ENCODE data around the gene MAGEA2B. TPM values are rescaled to one million over a fixed set of nuclear protein-coding genes. Genes with fewer than 3 reads are reported as not detected.
"Not testable (repeated sequence)": the region's sequence is repeated elsewhere in the genome, so short reads cannot be mapped to it uniquely, and the experiment has no call there.

The MAGEA2B gene
- total and polyA plus RNA-seq, 2 experiments from 2014 or later: not detected

DNA sequence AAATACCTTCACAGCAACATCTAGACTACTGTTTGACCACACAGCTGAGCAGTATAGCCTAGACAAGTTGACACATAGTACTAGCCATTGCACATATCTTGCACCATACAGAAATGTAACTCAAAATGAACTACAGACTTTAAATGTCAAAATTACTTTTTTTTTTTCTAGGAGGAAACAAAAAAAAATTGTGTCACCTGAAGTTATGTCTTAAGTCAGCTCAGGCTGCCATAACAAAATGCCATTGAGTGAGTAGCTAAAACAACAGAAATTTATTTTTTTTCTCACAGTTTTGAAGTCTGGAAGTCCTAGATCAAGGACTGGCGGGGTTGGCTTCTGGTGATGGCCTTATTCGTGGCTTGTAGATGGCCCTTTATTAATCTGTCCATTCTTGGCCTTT, 5.3 kb upstream of the MAGEA2B start, which contains the start of gene CSAG2:
TSS of gene CSAG2 (minus strand) at position 101 of the 400 bp plus-strand sequence. CDS start 161 bp downstream, outside the sequence.
- not testable (repeated sequence) for H3K36me3 ChIP-seq (replicated peaks; ENCODE audit: insufficient read depth, low read depth); H4K20me1 ChIP-seq (ENCODE audit: insufficient read depth, poor library complexity, severe bottlenecking); H3K4me2 ChIP-seq; H3K27me3 ChIP-seq; H3K79me2 ChIP-seq; H3K9me2 ChIP-seq (replicated peaks; ENCODE audit: insufficient read depth); H3K4me1 ChIP-seq (ENCODE audit: insufficient read depth); H2AFZ ChIP-seq; H3K4me3 ChIP-seq; H3K27ac ChIP-seq; H3K9me3 ChIP-seq (ENCODE audit: low read depth); DNase-seq (ENCODE audit: low spot score)
- WGBS (ENCODE audit: low lambda C conversion rate, missing lambda C conversion rate): no CpG with 5 or more reads among the region's 2 CpGs

DNA sequence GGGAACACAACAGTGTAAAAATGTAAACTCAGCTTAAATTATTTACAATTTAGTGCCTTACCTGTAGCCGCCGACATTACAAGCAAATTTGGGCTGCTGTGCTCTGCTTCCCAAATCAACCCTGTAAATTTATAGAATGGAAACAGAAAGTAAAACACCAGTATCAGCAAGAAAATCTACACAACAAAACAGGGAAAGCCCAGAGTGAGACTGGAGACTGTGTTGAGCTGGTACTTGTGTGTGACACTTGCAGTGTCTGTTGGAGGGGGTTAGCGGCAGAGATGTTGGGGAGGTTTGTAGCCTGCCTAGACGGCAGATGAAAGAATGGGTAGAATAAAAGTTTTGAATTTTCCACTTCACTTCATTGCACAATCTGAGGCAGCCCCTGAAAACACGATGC, 1.2 kb upstream of the MAGEA2B start:
- H3K27me3 ChIP-seq; H3K36me3 ChIP-seq (replicated peaks; ENCODE audit: insufficient read depth, low read depth); H4K20me1 ChIP-seq (ENCODE audit: insufficient read depth, poor library complexity, severe bottlenecking); H3K79me2 ChIP-seq; DNase-seq (ENCODE audit: low spot score); H2AFZ ChIP-seq; H3K27ac ChIP-seq; H3K9me3 ChIP-seq (ENCODE audit: low read depth); H3K4me2 ChIP-seq; H3K9me2 ChIP-seq (replicated peaks; ENCODE audit: insufficient read depth); H3K4me1 ChIP-seq (ENCODE audit: insufficient read depth); H3K4me3 ChIP-seq: not testable (repeated sequence)
- WGBS (ENCODE audit: low lambda C conversion rate, missing lambda C conversion rate): no CpG with 5 or more reads among the region's 5 CpGs

DNA sequence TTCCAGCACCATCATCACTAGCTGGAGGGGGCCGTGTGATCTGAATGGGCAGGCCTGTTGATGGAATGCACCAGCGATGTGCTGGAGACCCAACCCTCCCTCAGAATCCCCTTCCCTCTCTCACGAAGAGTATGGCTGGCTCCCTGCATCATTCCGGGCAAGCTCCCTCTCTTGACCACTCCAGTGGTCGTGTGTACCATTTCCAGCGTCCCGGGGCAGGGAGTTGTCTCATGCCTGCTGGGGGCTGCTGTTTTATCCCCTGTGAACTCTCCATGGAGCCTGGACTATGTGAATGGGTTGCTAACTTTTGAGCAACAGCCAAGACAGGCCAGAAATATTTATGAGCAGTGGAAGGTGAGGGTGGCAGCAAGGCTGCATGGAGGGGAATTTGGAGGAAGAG, 11.0 kb downstream of the MAGEA2B start:
- H4K20me1 ChIP-seq (ENCODE audit: insufficient read depth, poor library complexity, severe bottlenecking): no peaks in the 10 kb centered on the region
- H3K4me3 ChIP-seq: no peak overlapping the region
- 78% methylated on average over 7 of the region's 7 CpGs for WGBS (ENCODE audit: low lambda C conversion rate, missing lambda C conversion rate)
- no peaks in the 10 kb centered on the region for H3K9me2 ChIP-seq (replicated peaks; ENCODE audit: insufficient read depth)
- H3K27me3 ChIP-seq: no peaks in the 10 kb centered on the region
- H3K79me2 ChIP-seq: no peaks in the 10 kb centered on the region
- TF ChIP-seq EZH2 (IDR thresholded peaks at IDR 0.05; ENCODE audit: borderline replicate concordance) (no peak), EZH2phosphoT487 (IDR thresholded peaks at IDR 0.05; ENCODE audit: low read depth, severe bottlenecking, unreplicated experiment) (no peak), CTCF (IDR thresholded peaks at IDR 0.05; ENCODE audit: poor library complexity) (no peak)
- H3K9me3 ChIP-seq (ENCODE audit: low read depth): no peaks in the 10 kb centered on the region
- H3K4me2 ChIP-seq: no peak overlapping the region
- H3K27ac ChIP-seq: no peak overlapping the region
- no peak for DNase-seq (ENCODE audit: low spot score)
- no peaks in the 10 kb centered on the region for H3K4me1 ChIP-seq (ENCODE audit: insufficient read depth)
- H2AFZ ChIP-seq: no peak overlapping the region
- H3K36me3 ChIP-seq (replicated peaks; ENCODE audit: insufficient read depth, low read depth): no peaks in the 10 kb centered on the region

DNA sequence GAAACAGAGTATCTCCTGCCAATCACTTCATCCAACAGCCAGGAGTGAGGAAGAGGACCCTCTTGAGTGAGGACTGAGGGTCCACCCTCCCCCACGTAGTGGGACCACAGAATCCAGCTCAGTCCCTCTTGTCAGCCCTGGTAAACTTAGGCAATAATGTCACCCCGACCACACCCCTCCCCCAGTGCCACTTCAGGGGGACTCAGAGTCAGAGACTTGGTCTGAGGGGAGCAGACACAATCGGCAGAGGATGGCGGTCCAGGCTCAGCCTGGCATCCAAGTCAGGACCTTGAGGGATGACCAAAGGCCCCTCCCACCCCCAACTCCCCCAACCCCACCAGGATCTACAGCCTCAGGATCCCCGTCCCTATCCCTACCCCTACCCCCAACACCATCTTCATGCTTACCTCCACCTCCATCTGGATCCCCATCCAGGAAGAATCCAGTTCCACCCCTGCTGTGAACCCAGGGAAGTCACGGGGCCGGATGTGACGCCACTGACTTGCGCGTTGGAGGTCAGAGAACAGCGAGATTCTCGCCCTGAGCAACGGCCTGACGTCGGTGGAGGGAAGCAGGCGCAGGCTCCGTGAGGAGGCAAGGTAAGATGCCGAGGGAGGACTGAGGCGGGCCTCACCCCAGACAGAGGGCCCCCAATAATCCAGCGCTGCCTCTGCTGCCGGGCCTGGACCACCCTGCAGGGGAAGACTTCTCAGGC, 19.0 kb downstream of the MAGEA2B start, which contains the start of the genes CSAG1 and MAGEA12:
TSS of gene CSAG1 (minus strand) at position 461 of the 715 bp plus-strand sequence. CDS start 1,261 bp downstream, outside the sequence.
TSS of gene MAGEA12 (plus strand) at position 497 of the 715 bp plus-strand sequence. CDS start 2,405 bp downstream, outside the sequence.
- Histone ChIP-seq H3K4me1 (ENCODE audit: insufficient read depth) (no peaks in the 10 kb centered on the region), H3K36me3 (replicated peaks; ENCODE audit: insufficient read depth, low read depth) (no peaks in the 10 kb centered on the region), H3K9me2 (replicated peaks; ENCODE audit: insufficient read depth) (no peaks in the 10 kb centered on the region), H3K79me2 (no peaks in the 10 kb centered on the region), H3K9me3 (ENCODE audit: low read depth) (no peaks in the 10 kb centered on the region), H4K20me1 (ENCODE audit: insufficient read depth, poor library complexity, severe bottlenecking) (no peaks in the 10 kb centered on the region), H3K4me2 (no peak within 1 kb of the TSS), H3K4me3 (no peak within 1 kb of the TSS), H3K27ac (no peak within 1 kb of the TSS), H3K27me3 (no peaks in the 10 kb centered on the region), H2AFZ (no peak within 1 kb of the TSS)
- 89% methylated on average over 15 of the region's 21 CpGs for WGBS (ENCODE audit: low lambda C conversion rate, missing lambda C conversion rate)
- no peak for DNase-seq (ENCODE audit: low spot score)
- TF ChIP-seq EZH2 (IDR thresholded peaks at IDR 0.05; ENCODE audit: borderline replicate concordance) (no peak), CTCF (IDR thresholded peaks at IDR 0.05; ENCODE audit: poor library complexity) (no peak), EZH2phosphoT487 (IDR thresholded peaks at IDR 0.05; ENCODE audit: low read depth, severe bottlenecking, unreplicated experiment) (no peak)

DNA sequence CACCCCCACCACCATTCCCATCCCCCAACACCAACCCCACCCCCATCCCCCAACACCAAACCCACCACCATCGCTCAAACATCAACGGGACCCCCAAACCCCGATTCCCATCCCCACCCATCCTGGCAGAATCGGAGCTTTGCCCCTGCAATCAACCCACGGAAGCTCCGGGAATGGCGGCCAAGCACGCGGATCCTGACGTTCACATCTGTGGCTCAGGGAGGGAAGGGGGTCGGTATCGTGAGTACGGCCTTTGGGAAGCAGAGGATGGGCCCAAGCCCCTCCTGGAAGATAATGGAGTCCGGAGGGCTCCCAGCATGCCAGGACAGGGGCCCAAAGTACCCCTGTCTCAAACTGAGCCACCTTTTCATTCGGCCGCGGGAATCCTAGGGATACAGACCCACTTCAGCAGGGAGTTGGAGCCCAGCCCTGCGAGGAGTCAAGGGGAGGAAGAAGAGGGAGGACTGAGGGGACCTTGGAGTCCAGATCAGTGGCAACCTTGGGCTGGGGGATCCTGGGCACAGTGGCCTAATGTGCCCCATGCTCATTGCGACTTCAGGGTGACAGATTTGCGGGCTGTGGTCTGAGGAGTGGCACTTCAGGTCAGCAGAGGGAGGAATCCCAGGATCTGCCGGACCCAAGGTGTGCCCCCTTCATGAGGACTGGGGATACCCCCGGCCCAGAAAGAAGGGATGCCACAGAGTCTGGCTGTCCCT, 19.9 kb downstream of the MAGEA2B start:
- H3K36me3 ChIP-seq (replicated peaks; ENCODE audit: insufficient read depth, low read depth); H3K9me2 ChIP-seq (replicated peaks; ENCODE audit: insufficient read depth); H3K4me1 ChIP-seq (ENCODE audit: insufficient read depth); H2AFZ ChIP-seq; H3K27me3 ChIP-seq; H3K79me2 ChIP-seq; H3K4me2 ChIP-seq; H4K20me1 ChIP-seq (ENCODE audit: insufficient read depth, poor library complexity, severe bottlenecking); H3K9me3 ChIP-seq (ENCODE audit: low read depth); H3K27ac ChIP-seq; DNase-seq (ENCODE audit: low spot score); H3K4me3 ChIP-seq: not testable (repeated sequence)
- 92% methylated on average over 20 of the region's 22 CpGs for WGBS (ENCODE audit: low lambda C conversion rate, missing lambda C conversion rate)

All from hepatocyte (in vitro differentiated cells).